GM21786 (cell line): ENCODE results near the gene CD74.
"Not testable (repeated sequence)": the region's sequence is repeated elsewhere in the genome, so short reads cannot be mapped to it uniquely, and the experiment has no call there.

Experiments
- ATAC-seq: cut with Tn5 transposase; IDR thresholded peaks from one replicate; pipeline ENCODE4 v1.9.1; 2021; ENCODE audit not compliant: unreplicated experiment

The CD74 gene

DNA sequence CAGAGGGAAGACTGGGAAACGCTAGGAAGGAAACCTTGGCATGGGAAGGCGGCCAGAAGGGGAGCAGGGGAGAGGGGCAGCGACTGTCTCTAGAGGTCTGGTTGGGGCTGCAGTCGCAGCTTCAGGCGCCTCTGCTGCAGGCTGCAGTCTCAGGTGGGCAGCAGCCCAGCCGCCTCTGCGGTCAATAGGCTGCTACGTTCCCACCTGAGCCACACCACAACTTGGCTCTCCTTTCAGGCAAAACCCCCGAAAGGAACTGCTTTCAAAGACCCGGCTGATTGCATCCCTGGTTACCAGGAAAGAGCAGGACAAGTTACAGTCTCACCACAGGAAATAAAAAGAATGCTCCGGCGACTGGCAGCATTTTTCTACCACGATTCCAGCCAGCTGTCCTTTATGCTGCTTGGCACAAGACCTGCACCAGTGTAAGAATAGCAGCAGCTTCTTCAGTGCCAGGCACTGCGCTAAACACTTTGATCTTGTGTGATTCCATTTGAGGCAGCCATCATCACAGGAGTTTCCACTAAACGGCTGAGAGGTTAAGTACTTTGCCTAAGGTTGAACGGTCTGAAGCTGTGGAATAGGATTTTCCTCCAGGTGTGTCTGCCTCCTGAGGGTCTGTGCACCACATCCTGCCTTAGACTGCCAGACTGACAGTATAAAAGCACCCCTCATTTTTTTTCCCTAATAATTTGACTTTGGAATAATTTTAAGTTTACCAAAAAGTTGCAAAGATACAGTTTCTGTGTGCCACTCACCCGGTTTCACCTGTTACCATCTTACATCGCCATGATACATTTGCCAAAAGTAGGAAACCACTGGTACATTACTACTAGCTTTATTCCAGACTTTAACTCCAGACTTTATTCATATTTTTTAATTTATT lies 29.3 kb upstream of the CD74 start:
- no peak for ATAC-seq

DNA sequence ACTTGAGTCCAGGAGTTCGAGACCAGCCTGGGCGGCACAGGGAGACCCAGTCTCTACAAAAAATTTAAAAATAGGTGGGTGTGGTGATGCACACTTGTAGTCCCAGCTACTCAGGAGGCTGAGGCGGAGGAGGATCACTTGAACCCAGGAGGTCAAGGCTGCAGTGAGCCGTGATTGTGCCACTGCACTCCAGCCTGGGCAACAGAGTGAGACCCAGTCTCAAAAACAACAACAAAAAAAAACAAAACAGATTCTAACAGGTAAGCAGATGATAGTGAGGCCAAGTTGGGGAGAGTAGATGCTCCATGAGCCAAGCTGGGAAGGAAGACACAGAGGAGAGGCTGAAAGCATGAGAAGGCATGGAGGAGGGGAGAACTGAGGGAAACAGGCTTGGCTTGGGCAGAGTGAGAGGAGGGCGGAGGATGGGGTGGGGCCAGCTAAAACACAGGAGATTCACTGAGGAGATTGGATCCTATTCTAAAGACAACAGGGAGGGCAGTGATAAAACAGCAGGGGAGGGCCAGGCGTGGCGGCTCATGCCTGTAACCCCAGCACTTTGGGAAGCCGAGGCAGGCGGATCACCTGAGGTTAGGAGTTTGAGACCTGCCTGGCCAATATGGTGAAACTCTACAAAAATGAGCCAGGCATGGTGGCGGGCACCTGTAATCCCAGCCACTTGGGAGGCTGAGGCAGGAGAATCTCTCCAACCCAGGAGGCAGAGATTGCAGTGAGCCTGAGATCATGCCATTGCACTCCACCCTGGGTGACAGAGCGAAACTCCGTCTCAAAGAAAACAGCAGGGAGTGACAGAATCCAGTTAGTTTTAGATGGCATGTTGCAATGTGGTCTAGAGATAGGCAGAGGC lies 28.5 kb upstream of the CD74 start:
- ATAC-seq = no peak

- no peak for ATAC-seq
Measured at GRCh38 chr5:150438873-150439546, 26.3 kb upstream of the CD74 start.

- peak; percentile 92 for ATAC-seq
Measured at GRCh38 chr5:150436141-150436680, 23.5 kb upstream of the CD74 start.

DNA sequence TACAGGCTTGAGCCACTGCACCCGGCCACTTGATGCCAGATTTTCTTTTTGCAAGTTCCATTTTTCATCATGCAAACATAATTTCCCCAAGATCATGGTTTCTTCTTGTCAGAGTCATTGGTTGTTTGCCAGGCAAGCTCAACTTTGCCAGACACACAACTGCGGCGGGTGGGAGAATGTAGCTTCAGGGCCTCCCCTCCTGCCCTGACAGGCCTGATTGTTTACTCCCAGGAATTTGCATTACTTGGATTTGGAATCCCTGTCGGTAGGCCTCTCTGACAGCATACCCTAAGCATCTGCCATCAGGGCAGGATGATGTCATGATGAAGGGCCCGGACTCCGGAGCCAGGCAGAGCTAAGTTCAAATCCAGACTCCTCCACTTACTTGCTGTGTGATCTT lies 21.8 kb upstream of the CD74 start:
- ATAC-seq = no peak

GRCh38 chr5:150431574-150431973 lies 18.9 kb upstream of the CD74 start:
- no peak for ATAC-seq

GRCh38 chr5:150431048-150431447 lies 18.3 kb upstream of the CD74 start:
- ATAC-seq = no peak

DNA sequence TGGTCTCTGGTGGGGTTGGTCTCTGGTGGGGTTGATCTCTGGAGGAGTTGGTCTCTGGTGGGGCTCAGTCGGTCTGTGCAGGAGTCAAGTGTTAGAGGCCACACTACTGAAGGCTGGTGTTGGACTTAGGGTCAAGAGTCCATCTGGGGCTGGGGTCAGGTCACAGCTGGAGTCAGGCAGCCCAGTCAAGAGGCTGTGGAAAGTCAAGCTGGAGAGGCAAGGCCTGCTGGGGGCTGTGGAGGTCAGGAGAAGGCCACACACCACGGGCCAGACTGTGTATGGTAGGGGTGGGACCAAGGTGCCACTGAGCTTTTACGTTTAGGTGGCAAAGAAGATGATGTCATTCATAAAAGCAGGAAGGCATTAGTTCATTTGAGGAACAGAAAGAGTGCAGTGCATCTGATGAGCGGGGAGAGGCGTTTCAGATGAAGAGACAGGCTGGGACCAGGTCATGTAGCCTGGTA lies 16.7 kb upstream of the CD74 start:
- ATAC-seq = peak; percentile 75

DNA sequence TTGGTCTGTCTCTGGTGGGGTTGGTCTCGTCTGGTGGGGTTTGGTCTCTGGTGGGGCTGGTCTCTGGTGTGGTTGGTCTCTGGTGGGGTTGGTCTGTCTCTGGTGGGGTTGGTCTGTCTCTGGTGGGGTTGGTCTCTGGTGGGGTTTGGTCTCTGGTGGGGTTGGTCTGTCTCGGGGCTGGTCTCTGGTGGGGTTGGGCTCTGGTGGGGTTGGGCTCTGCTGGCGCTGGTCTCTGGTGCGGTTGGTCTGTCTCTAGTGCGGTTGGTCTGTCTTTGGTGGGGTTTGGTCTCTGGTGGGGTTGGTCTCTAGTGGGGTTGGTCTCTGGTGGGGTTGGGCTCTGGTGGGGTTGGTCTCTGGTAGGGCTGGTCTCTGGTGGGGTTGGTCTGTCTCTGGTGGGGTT lies 16.3 kb upstream of the CD74 start:
- no peak for ATAC-seq

- ATAC-seq = no peak
Measured at GRCh38 chr5:150428106-150428876, 15.6 kb upstream of the CD74 start.

DNA sequence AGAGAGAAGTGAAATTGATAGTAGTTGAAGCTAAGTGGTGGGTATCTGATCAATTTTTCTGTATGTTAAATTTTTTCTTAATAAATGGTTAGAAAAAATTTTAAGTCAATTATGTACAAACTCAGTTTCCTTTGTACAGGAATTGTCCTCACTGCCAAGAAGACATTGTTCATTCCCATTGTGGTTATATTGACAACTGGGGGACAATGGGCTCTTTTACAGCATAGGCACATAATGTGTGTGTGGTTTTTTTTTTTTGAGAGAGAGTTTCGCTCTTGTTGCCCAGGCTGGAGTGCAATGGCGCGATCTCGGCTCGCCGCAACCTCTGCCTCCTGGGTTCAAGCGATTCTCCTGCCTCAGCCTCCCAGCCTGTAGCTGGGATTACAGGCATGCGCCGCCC lies 13.5 kb upstream of the CD74 start:
- not testable (repeated sequence) for ATAC-seq

GRCh38 chr5:150422758-150423157 lies 10.0 kb upstream of the CD74 start:
- ATAC-seq = no peak

DNA sequence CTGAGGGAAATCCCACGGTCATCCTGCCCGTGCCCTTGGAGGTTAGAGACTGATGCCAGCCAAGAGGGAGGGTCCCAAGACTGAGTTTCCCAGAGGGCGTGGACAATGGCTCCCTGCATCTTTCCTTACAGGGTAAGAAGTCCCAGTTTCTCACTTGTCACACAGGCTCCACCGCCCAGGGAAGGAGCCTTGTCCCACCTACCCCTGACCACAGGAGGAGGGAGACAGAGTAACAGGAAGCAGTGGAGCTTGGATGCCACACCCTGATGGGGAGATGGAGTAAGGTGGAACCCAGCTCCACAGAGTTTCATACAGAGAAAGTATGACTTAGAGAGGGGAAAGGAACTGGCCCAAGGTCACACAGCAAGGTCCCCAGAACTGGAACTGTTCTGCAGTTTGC lies 9.4 kb upstream of the CD74 start:
- ATAC-seq = no peak

DNA sequence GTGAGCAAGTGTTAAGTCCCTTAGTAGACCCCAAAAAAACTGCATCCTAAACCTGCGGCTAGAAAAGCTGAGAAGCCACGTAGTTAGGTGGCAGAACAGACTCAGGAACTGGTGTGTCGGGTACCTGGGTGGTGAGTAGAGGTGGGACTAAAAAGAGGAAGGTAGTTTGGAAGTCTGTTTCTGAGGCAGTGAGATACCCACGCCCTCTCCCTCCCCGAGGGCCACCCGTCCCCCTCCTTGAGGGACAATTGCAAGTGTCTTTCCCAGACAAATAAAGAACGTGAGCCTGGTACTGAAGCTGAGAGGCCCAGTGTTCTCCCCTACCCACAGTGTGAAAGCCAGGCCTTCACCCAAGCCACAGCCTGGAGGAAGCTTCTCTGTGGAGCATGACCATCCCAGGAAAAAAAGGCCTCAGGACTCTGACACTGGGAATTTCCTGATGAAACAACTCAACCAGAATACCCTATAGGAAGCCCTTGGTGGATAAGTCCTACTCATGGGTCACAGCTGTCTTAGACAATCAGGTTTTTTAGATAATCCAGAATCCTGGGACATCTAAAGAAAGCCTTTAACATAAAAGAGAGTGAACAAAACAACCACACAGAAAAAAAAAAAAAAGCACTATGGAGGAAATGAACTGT lies 7.0 kb upstream of the CD74 start:
- ATAC-seq = peak; percentile 85

- ATAC-seq = not testable (repeated sequence)
Measured at GRCh38 chr5:150413902-150414790, 1.4 kb upstream of the CD74 start.

- ATAC-seq = no peak
Measured at GRCh38 chr5:150413176-150413901, 629 bp upstream of the CD74 start.

- ATAC-seq = no peak
Measured at GRCh38 chr5:150411245-150411979, 1.3 kb downstream of the CD74 start.
